Astrocyte (in vitro differentiated cells and primary cell): Measurements from ENCODE around the gene PRUNE1. TPM values are rescaled to one million over a fixed set of nuclear protein-coding genes. Genes with fewer than 3 reads are reported as not detected.

ENCODE experiments used
- DNase-seq: peaks from one replicate; pipeline ENCODE4 v3.0.0-alpha.2; 2010; ENCODE audit warnings: low read depth
- FAIRE-seq: peaks from 2 replicates; lab custom pipeline; 2011; peaks lifted over from hg19 to GRCh38; lab: Jason Lieb, UNC
- H2AFZ ChIP-seq: 2 replicates; pipeline ENCODE4 v1.6.0; 2012; ENCODE audit warnings: low read depth, low read length, inconsistent platforms
- H3K27ac ChIP-seq: 2 replicates; pipeline ENCODE4 v1.5.1; 2011; ENCODE audit warnings: low read depth, low read length, inconsistent platforms
- H3K27me3 ChIP-seq: 2 replicates; pipeline ENCODE4 v1.6.0; 2011; ENCODE audit warnings: low read length, inconsistent platforms; ENCODE audit not compliant: insufficient read depth
- H3K36me3 ChIP-seq: 2 replicates; pipeline ENCODE4 v1.5.1; 2011; ENCODE audit warnings: low read length, inconsistent platforms; ENCODE audit not compliant: insufficient read depth
- H3K4me1 ChIP-seq: 2 replicates; pipeline ENCODE4 v1.5.1; 2011; ENCODE audit warnings: low read length, inconsistent platforms; ENCODE audit not compliant: insufficient read depth
- H3K4me2 ChIP-seq: 2 replicates; pipeline ENCODE4 v1.6.0; 2012; ENCODE audit warnings: low read length, inconsistent platforms
- H3K4me3 ChIP-seq: 2 replicates; pipeline ENCODE4 v1.5.1; 2011; ENCODE audit warnings: low read depth, mild to moderate bottlenecking, low read length, inconsistent platforms; ENCODE audit not compliant: insufficient read depth
- H3K79me2 ChIP-seq: 2 replicates; pipeline ENCODE4 v1.6.0; 2012; ENCODE audit warnings: mild to moderate bottlenecking, low read length, inconsistent platforms; ENCODE audit not compliant: insufficient read depth
- H3K9ac ChIP-seq: 2 replicates; pipeline ENCODE4 v1.6.0; 2012; ENCODE audit warnings: mild to moderate bottlenecking, low read length, inconsistent platforms
- H3K9me3 ChIP-seq: 2 replicates; pipeline ENCODE4 v1.5.1; 2012; ENCODE audit warnings: low read depth, mild to moderate bottlenecking, low read length, inconsistent platforms; ENCODE audit not compliant: insufficient read depth
- H4K20me1 ChIP-seq: 2 replicates; pipeline ENCODE4 v1.6.0; 2012; ENCODE audit warnings: low read length, inconsistent platforms; ENCODE audit not compliant: insufficient read depth
- H3K27ac Mint-ChIP-seq: one replicate; pipeline ENCODE4 v1.8.0; 2021; ENCODE audit warnings: mild to moderate bottlenecking, mixed read lengths; ENCODE audit not compliant: unreplicated experiment
- H3K27me3 Mint-ChIP-seq: one replicate; pipeline ENCODE4 v1.8.0; 2021; ENCODE audit warnings: low read depth, mixed read lengths; ENCODE audit not compliant: unreplicated experiment
- H3K36me3 Mint-ChIP-seq: one replicate; pipeline ENCODE4 v1.8.0; 2021; ENCODE audit warnings: low read depth, mixed read lengths; ENCODE audit not compliant: unreplicated experiment
- H3K4me1 Mint-ChIP-seq: one replicate; pipeline ENCODE4 v1.8.0; 2021; ENCODE audit warnings: low read depth, mixed read lengths; ENCODE audit not compliant: unreplicated experiment
- H3K4me3 Mint-ChIP-seq: one replicate; pipeline ENCODE4 v1.8.0; 2021; ENCODE audit warnings: mild to moderate bottlenecking, moderate library complexity, mixed read lengths; ENCODE audit not compliant: unreplicated experiment
- H3K9me3 Mint-ChIP-seq: one replicate; pipeline ENCODE4 v1.8.0; 2021; ENCODE audit warnings: mild to moderate bottlenecking, mixed read lengths; ENCODE audit not compliant: unreplicated experiment
- CTCF ChIP-seq: IDR thresholded peaks from 2 replicates; pipeline ENCODE4 v1.5.1; 2011; ENCODE audit warnings: low read depth, mild to moderate bottlenecking, inconsistent platforms, low read length, moderate library complexity; ENCODE audit not compliant: insufficient read depth
- EZH2 ChIP-seq: IDR thresholded peaks from 2 replicates; pipeline ENCODE4 v1.6.1; 2012; ENCODE audit warnings: mild to moderate bottlenecking, low read length, inconsistent platforms; ENCODE audit not compliant: insufficient read depth
- total RNA-seq: library from RNA; stranded (reverse); gene quantifications from 2 replicates; pipeline ENCODE4 v1.2.1, GENCODE V29; 2021

PRUNE1 gene
- total RNA-seq, 1 donor from 2014 or later: 14.3 TPM

GRCh38 chr1:150971583-150972416, 36.4 kb upstream of the PRUNE1 start:
- Histone ChIP-seq H3K36me3 (peaks cover 11% of the 10 kb centered on the region), H4K20me1 (peaks cover 70% of the 10 kb centered on the region), H3K27ac (no peak overlapping the region), H3K4me3 (peak overlapping the region; percentile 37), H3K27me3 (no peaks in the 10 kb centered on the region), H3K79me2 (peaks cover 66% of the 10 kb centered on the region), H3K9ac (peak overlapping the region; percentile 88), H3K4me1 (peaks cover 30% of the 10 kb centered on the region), H3K4me2 (peak overlapping the region; percentile 97), H2AFZ (no peak overlapping the region), H3K9me3 (no peaks in the 10 kb centered on the region)
- Mint-ChIP-seq H3K9me3 (no peaks in the 10 kb centered on the region), H3K4me3 (peak overlapping the region; percentile 88), H3K36me3 (peaks cover 14% of the 10 kb centered on the region), H3K4me1 (peaks cover 32% of the 10 kb centered on the region), H3K27ac (peak overlapping the region; percentile 55), H3K27me3 (no peaks in the 10 kb centered on the region)
- TF ChIP-seq EZH2 (no peak), CTCF (no peak)
- DNase-seq: no peak
- FAIRE-seq: no peak

GRCh38 chr1:150972417-150972940, 35.8 kb upstream of the PRUNE1 start:
- H3K4me3 ChIP-seq: peak overlapping the region; percentile 91
- no peak overlapping the region for H2AFZ ChIP-seq
- no peaks in the 10 kb centered on the region for H3K27me3 ChIP-seq
- peak overlapping the region; percentile 88 for H3K9ac ChIP-seq
- H3K27ac Mint-ChIP-seq: peak overlapping the region; percentile 77
- peaks cover 63% of the 10 kb centered on the region for H4K20me1 ChIP-seq
- H3K27ac ChIP-seq: no peak overlapping the region
- peak overlapping the region; percentile 88 for H3K4me3 Mint-ChIP-seq
- peaks cover 65% of the 10 kb centered on the region for H3K79me2 ChIP-seq
- H3K4me1 Mint-ChIP-seq: peaks cover 37% of the 10 kb centered on the region
- H3K4me2 ChIP-seq: peak overlapping the region; percentile 97
- peaks cover 13% of the 10 kb centered on the region for H3K36me3 Mint-ChIP-seq
- TF ChIP-seq EZH2 (no peak), CTCF (no peak)
- H3K27me3 Mint-ChIP-seq: no peaks in the 10 kb centered on the region
- no peaks in the 10 kb centered on the region for H3K9me3 ChIP-seq
- peaks cover 36% of the 10 kb centered on the region for H3K4me1 ChIP-seq
- DNase-seq (no peak), FAIRE-seq (no peak)
- no peaks in the 10 kb centered on the region for H3K9me3 Mint-ChIP-seq
- peaks cover 5% of the 10 kb centered on the region for H3K36me3 ChIP-seq
